ENCODE measurements around the gene RNASEH1.
"Not testable (repeated sequence)": the region's sequence is repeated elsewhere in the genome, so short reads cannot be mapped to it uniquely, and the experiment has no call there.

RNASEH1 gene

GRCh38 chr2:3527886-3528785 lies 30.0 kb downstream of the RNASEH1 start:
- H3K9me3 Mint-ChIP-seq, result no peaks in the 10 kb centered on the region
- no peaks in the 10 kb centered on the region for H3K36me3 Mint-ChIP-seq (ENCODE audit: low read depth)
- no peaks in the 10 kb centered on the region for H3K4me1 Mint-ChIP-seq (ENCODE audit: low read depth)
- H3K4me3 Mint-ChIP-seq, result no peak overlapping the region
- H3K27ac Mint-ChIP-seq, result no peak overlapping the region
- no peak for DNase-seq (ENCODE audit: low spot score)
- H3K27me3 Mint-ChIP-seq (ENCODE audit: low read depth), result no peaks in the 10 kb centered on the region

DNA sequence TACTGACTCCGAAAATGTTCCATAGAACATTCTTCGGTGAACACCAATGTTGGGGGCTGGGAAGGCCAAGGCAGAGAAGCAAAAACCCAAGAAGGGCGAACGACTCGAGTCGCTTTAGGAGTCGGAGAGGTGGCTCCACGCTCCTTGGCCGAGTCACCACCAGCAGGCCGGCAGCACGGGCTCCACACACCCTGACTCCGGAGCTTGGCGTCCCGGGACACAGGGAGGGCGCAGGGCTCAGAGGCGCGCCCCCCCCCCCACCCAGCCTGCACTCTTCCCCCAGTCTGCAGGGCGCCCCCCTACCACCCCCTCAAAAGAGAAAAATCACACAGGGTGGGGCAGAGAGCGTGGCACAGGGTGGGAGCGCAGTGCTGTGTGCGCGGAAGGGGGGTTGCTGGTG lies 31.3 kb downstream of the RNASEH1 start:
- no peak for DNase-seq (ENCODE audit: low spot score)
- Mint-ChIP-seq H3K27ac (no peak overlapping the region), H3K4me3 (no peak overlapping the region), H3K9me3 (no peaks in the 10 kb centered on the region), H3K4me1 (ENCODE audit: low read depth) (peaks cover under 1% of the 10 kb centered on the region), H3K36me3 (ENCODE audit: low read depth) (no peaks in the 10 kb centered on the region), H3K27me3 (ENCODE audit: low read depth) (no peaks in the 10 kb centered on the region)

- Mint-ChIP-seq H3K9me3 (no peaks in the 10 kb centered on the region), H3K27ac (no peak overlapping the region), H3K4me1 (ENCODE audit: low read depth) (peaks cover 18% of the 10 kb centered on the region), H3K36me3 (ENCODE audit: low read depth) (no peaks in the 10 kb centered on the region), H3K4me3 (no peak overlapping the region), H3K27me3 (ENCODE audit: low read depth) (no peaks in the 10 kb centered on the region)
- no peak for DNase-seq (ENCODE audit: low spot score)
These were observed 34.5 kb downstream of the RNASEH1 start for GRCh38 chr2:3523551-3524041.

GRCh38 chr2:3522961-3523421 lies 35.1 kb downstream of the RNASEH1 start:
- DNase-seq (ENCODE audit: low spot score), result no peak
- no peak overlapping the region for H3K27ac Mint-ChIP-seq
- H3K36me3 Mint-ChIP-seq (ENCODE audit: low read depth), result no peaks in the 10 kb centered on the region
- no peak overlapping the region for H3K4me3 Mint-ChIP-seq
- no peaks in the 10 kb centered on the region for H3K27me3 Mint-ChIP-seq (ENCODE audit: low read depth)
- H3K4me1 Mint-ChIP-seq (ENCODE audit: low read depth), result peaks cover 18% of the 10 kb centered on the region
- no peaks in the 10 kb centered on the region for H3K9me3 Mint-ChIP-seq

DNA sequence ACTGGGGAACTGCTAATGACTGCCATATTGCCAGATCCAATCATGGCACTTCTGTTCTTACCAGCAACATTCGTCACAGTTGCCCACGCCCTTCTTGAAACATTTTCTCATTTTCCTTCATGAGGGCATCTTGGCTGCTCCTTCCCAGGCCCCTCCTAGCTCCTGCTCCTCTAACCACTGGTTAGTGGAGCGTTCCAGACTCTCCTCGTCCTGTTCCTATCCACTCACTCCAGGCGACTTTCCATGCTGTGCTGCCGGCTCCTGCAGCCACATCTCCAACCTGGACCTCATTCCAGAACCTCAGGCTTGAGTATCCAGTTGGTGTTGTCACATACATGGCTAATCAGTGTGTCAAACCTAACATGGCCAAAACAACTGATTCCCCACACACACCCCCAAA lies 37.5 kb downstream of the RNASEH1 start:
- Mint-ChIP-seq H3K27me3 (ENCODE audit: low read depth) (no peaks in the 10 kb centered on the region), H3K27ac (peak overlapping the region; percentile 84), H3K9me3 (peaks cover 4% of the 10 kb centered on the region), H3K36me3 (ENCODE audit: low read depth) (peaks cover 9% of the 10 kb centered on the region), H3K4me1 (ENCODE audit: low read depth) (peaks cover 24% of the 10 kb centered on the region), H3K4me3 (peak overlapping the region; percentile 90)
- DNase-seq (ENCODE audit: low spot score), result no peak

DNA sequence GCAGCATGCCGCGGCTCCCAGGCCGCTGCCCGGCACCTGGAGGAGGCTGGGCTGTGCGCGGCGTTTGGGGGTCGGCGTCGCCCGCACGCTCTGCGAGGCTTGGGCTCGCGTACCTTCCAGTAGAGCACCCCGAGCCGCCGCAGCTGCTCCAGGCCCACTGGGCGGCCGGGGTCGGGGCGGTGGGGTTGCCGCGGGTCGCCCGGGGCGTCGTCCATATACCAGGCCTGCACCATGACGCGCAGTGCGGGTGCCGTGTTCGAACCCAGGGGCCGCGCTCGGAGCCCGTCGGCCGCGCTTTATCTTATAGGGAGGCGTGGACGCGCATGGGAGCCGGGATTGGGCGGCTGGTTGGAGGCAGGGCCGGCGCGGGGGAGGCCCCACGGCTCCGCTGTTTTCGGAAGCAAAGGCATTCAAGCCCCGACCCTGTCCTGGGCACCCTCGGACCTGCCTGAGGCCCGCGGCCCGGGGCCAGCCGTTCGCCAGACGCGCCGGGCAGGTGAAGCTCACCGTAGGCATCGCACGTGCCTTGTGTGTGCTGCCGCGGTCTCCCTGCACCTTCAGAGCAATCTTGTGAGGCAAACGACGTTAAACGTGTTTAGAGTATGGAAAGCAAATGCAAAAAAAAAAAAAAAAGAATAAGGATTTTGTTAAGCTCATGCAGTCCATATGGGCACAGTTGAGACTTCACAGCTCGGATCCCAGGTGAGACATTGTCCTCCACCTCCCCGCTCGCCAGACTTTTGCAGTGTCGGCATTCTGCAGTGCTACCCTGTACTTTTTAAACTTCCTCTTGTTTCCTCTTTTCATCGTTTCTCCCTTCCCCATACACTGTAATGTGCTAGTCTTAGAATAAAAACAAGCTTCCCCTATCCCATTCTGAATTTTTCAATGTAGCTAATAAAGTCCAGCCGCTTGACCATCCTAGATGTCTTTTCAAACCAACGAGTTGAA lies 38.6 kb downstream of the RNASEH1 start, which contains the start of gene ADI1:
TSS of gene ADI1 (minus strand) at position 277 of the 951 bp plus-strand sequence. CDS start at position 233, 44 bp downstream.
- no peaks in the 10 kb centered on the region for H3K27me3 Mint-ChIP-seq (ENCODE audit: low read depth)
- H3K27ac Mint-ChIP-seq, result peak within 1 kb of the TSS; percentile 84
- H3K9me3 Mint-ChIP-seq, result peaks cover 7% of the 10 kb centered on the region
- H3K36me3 Mint-ChIP-seq (ENCODE audit: low read depth), result peaks cover 16% of the 10 kb centered on the region
- H3K4me3 Mint-ChIP-seq, result peak within 1 kb of the TSS; percentile 90
- peak; percentile 83 for DNase-seq (ENCODE audit: low spot score)
- H3K4me1 Mint-ChIP-seq (ENCODE audit: low read depth), result peaks cover 24% of the 10 kb centered on the region

- Mint-ChIP-seq H3K27ac (peak overlapping the region; percentile 84), H3K4me3 (peak overlapping the region; percentile 90), H3K36me3 (ENCODE audit: low read depth) (peaks cover 24% of the 10 kb centered on the region), H3K27me3 (ENCODE audit: low read depth) (no peaks in the 10 kb centered on the region), H3K9me3 (peaks cover 7% of the 10 kb centered on the region), H3K4me1 (ENCODE audit: low read depth) (peaks cover 26% of the 10 kb centered on the region)
- peak; percentile 98 for DNase-seq (ENCODE audit: low spot score)
These were observed 39.5 kb downstream of the RNASEH1 start for GRCh38 chr2:3518496-3519254.

DNA sequence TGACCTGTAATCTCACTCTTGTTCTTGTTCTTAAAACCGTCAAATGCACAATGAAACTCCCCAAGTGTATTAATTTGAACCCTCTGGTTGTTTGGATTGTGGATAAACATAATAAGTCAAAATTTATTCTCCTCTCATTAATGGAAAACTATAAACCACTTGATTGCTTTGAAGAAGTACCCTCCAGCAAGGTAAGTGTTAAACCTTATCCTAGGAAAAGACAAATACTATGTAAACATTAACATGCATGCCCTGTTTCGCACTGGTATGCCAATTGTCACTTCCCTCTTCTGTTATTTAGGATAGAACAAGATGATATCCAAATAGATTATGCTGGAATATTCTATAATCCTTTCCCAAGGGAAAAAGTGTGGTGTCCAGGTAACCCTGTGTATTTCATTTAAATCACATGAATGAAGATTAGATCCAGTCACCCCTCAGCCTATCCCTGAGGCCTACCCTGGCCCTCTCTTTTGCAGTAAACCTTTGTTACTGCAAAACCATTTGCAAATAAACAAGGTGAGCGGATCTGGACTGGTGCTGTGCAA lies 40.1 kb downstream of the RNASEH1 start:
- no peaks in the 10 kb centered on the region for H3K27me3 Mint-ChIP-seq (ENCODE audit: low read depth)
- peak overlapping the region; percentile 84 for H3K27ac Mint-ChIP-seq
- DNase-seq (ENCODE audit: low spot score), result no peak
- H3K4me1 Mint-ChIP-seq (ENCODE audit: low read depth), result peaks cover 31% of the 10 kb centered on the region
- peak overlapping the region; percentile 90 for H3K4me3 Mint-ChIP-seq
- peaks cover 7% of the 10 kb centered on the region for H3K9me3 Mint-ChIP-seq
- peaks cover 31% of the 10 kb centered on the region for H3K36me3 Mint-ChIP-seq (ENCODE audit: low read depth)

DNA sequence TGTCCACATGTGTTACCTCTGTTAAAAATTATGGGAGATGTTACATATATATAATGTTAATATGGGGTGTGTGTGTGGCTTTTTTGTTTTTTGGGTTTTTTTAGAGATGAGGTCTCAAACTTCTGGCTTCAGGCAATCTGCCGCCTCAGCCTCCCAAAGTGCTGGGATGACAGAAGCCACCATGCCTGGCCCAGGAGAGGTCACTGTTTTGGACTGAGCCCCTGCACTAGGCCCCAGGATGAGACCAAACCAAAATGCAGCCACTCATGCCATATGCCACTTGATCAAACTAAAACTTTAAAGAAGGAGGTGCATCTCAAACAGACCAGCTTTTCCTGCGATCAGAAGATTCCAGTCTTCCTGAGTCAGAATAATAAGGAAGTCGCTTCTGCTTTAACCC lies 41.3 kb downstream of the RNASEH1 start:
- no peak overlapping the region for H3K4me3 Mint-ChIP-seq
- no peak overlapping the region for H3K27ac Mint-ChIP-seq
- peaks cover 10% of the 10 kb centered on the region for H3K9me3 Mint-ChIP-seq
- peaks cover 37% of the 10 kb centered on the region for H3K36me3 Mint-ChIP-seq (ENCODE audit: low read depth)
- no peak for DNase-seq (ENCODE audit: low spot score)
- H3K27me3 Mint-ChIP-seq (ENCODE audit: low read depth), result no peaks in the 10 kb centered on the region
- peaks cover 31% of the 10 kb centered on the region for H3K4me1 Mint-ChIP-seq (ENCODE audit: low read depth)

GRCh38 chr2:3515438-3515837 lies 42.7 kb downstream of the RNASEH1 start:
- peaks cover 20% of the 10 kb centered on the region for H3K4me1 Mint-ChIP-seq (ENCODE audit: low read depth)
- H3K9me3 Mint-ChIP-seq, result peaks cover 22% of the 10 kb centered on the region
- not testable (repeated sequence) for H3K27me3 Mint-ChIP-seq (ENCODE audit: low read depth); DNase-seq (ENCODE audit: low spot score); H3K4me3 Mint-ChIP-seq; H3K27ac Mint-ChIP-seq
- peaks cover 50% of the 10 kb centered on the region for H3K36me3 Mint-ChIP-seq (ENCODE audit: low read depth)

GRCh38 chr2:3513026-3513810 lies 44.9 kb downstream of the RNASEH1 start:
- Mint-ChIP-seq H3K27me3 (ENCODE audit: low read depth) (no peaks in the 10 kb centered on the region), H3K36me3 (ENCODE audit: low read depth) (peaks cover 64% of the 10 kb centered on the region), H3K27ac (no peak overlapping the region), H3K4me3 (no peak overlapping the region), H3K9me3 (peaks cover 29% of the 10 kb centered on the region), H3K4me1 (ENCODE audit: low read depth) (peaks cover 14% of the 10 kb centered on the region)
- no peak for DNase-seq (ENCODE audit: low spot score)

GRCh38 chr2:3512086-3512485 lies 46.0 kb downstream of the RNASEH1 start:
- H3K4me1 Mint-ChIP-seq (ENCODE audit: low read depth), result peaks cover 10% of the 10 kb centered on the region
- peaks cover 29% of the 10 kb centered on the region for H3K9me3 Mint-ChIP-seq
- DNase-seq (ENCODE audit: low spot score), result no peak
- H3K36me3 Mint-ChIP-seq (ENCODE audit: low read depth), result peaks cover 67% of the 10 kb centered on the region
- H3K27ac Mint-ChIP-seq, result no peak overlapping the region
- no peak overlapping the region for H3K4me3 Mint-ChIP-seq
- no peaks in the 10 kb centered on the region for H3K27me3 Mint-ChIP-seq (ENCODE audit: low read depth)
